GM23338 (cell line): ENCODE results near the gene CEACAM21. TPM values are rescaled to one million over a fixed set of nuclear protein-coding genes. Genes with fewer than 3 reads are reported as not detected.

Experiments used
- ATAC-seq: fragments of 200-7000 bp; cut with Tn5 transposase; 3 replicates; pipeline ENCODE4 v1.9.1; 2020
- DNase-seq: peaks from one replicate; pipeline ENCODE4 v3.0.0-alpha.2; 2015; ENCODE audit warnings: low spot score
- H2AFZ ChIP-seq: fragments of 200-600 bp; sonication (generic); 2 replicates; pipeline ENCODE4 v1.8.0; 2016; ENCODE audit warnings: antibody characterized with exemption, mild to moderate bottlenecking, moderate library complexity
- H3F3A ChIP-seq: fragments of 200-600 bp; sonication (generic); replicated peaks from 2 replicates; pipeline ENCODE4 v1.8.0; 2017; ENCODE audit warnings: antibody characterized with exemption, mixed run types, low read depth
- H3K27ac ChIP-seq: fragments of 200-600 bp; sonication (generic); 2 replicates; pipeline ENCODE4 v1.6.1; 2016; ENCODE audit warnings: low read depth
- H3K27me3 ChIP-seq: fragments of 200-600 bp; sonication (generic); 2 replicates; pipeline ENCODE4 v1.8.0; 2016; ENCODE audit warnings: mild to moderate bottlenecking, mixed run types, moderate library complexity; ENCODE audit not compliant: insufficient read depth
- H3K36me3 ChIP-seq: fragments of 200-600 bp; sonication (generic); 2 replicates; pipeline ENCODE4 v1.8.0; 2016; ENCODE audit warnings: mild to moderate bottlenecking; ENCODE audit not compliant: insufficient read depth
- H3K4me1 ChIP-seq: fragments of 200-600 bp; sonication (generic); 2 replicates; pipeline ENCODE4 v1.8.0; 2016; ENCODE audit warnings: mild to moderate bottlenecking, moderate library complexity; ENCODE audit not compliant: insufficient read depth
- H3K4me2 ChIP-seq: fragments of 200-600 bp; sonication (generic); 2 replicates; pipeline ENCODE4 v1.7.1; 2017; ENCODE audit warnings: mixed run types
- H3K4me3 ChIP-seq: fragments of 200-600 bp; sonication (generic); 2 replicates; pipeline ENCODE4 v1.6.1; 2016; ENCODE audit warnings: mixed run types
- H3K79me2 ChIP-seq: fragments of 200-600 bp; sonication (generic); replicated peaks from 2 replicates; pipeline ENCODE4 v1.8.0; 2017; ENCODE audit warnings: mild to moderate bottlenecking; ENCODE audit not compliant: insufficient read depth
- H3K9me2 ChIP-seq: fragments of 200-600 bp; sonication (generic); 2 replicates; pipeline ENCODE4 v1.8.0; 2017; ENCODE audit not compliant: insufficient read depth
- H4K20me1 ChIP-seq: fragments of 200-600 bp; sonication (generic); replicated peaks from 2 replicates; pipeline ENCODE4 v1.8.0; 2017; ENCODE audit warnings: mild to moderate bottlenecking; ENCODE audit not compliant: insufficient read depth
- H3K27ac Mint-ChIP-seq: 2 replicates; pipeline ENCODE4 v1.8.0; 2020; ENCODE audit warnings: inconsistent platforms, mild to moderate bottlenecking, moderate library complexity, mixed read lengths
- H3K27me3 Mint-ChIP-seq: 3 replicates; pipeline ENCODE4 v1.8.0; 2022; ENCODE audit warnings: low read depth, mild to moderate bottlenecking, moderate library complexity, mixed read lengths, inconsistent platforms; ENCODE audit not compliant: insufficient read depth, poor library complexity
- H3K36me3 Mint-ChIP-seq: 3 replicates; pipeline ENCODE4 v1.8.0; 2021; ENCODE audit warnings: low read depth, mild to moderate bottlenecking, inconsistent platforms, moderate library complexity, mixed read lengths
- H3K4me1 Mint-ChIP-seq: 3 replicates; pipeline ENCODE4 v1.8.0; 2020; ENCODE audit warnings: mild to moderate bottlenecking, inconsistent platforms, mixed read lengths
- H3K4me3 Mint-ChIP-seq: 3 replicates; pipeline ENCODE4 v1.8.0; 2021; ENCODE audit warnings: moderate library complexity, mild to moderate bottlenecking, inconsistent platforms, mixed read lengths
- H3K9me3 Mint-ChIP-seq: 3 replicates; pipeline ENCODE4 v1.8.0; 2020; ENCODE audit warnings: moderate library complexity, mild to moderate bottlenecking, inconsistent platforms, mixed read lengths
- EZH2 ChIP-seq: fragments of 200-600 bp; sonication (generic); IDR thresholded peaks from one replicate; pipeline ENCODE4 v1.8.0; 2017; ENCODE audit warnings: antibody characterized with exemption, mild to moderate bottlenecking, low read depth; ENCODE audit not compliant: unreplicated experiment
- REST ChIP-seq: IDR thresholded peaks from one replicate; pipeline ENCODE4 v1.6.1; 2018; ENCODE audit warnings: antibody characterized with exemption; ENCODE audit not compliant: unreplicated experiment
- ZNF462 ChIP-seq: fragments of 250-450 bp; sonication (Bioruptor Pico); IDR thresholded peaks from 2 replicates; pipeline ENCODE4 v1.5.0; 2020; ENCODE audit warnings: mild to moderate bottlenecking, moderate library complexity
- polyA plus RNA-seq: library from polyadenylated mRNA; unstranded; fragments of >200 nt; fragmentation: Nextera tagmentation; extraction: Ambion mirVana; gene quantifications from 2 replicates; pipeline ENCODE4 v1.2.1, GENCODE V29; 2016
- total RNA-seq: library from RNA; depleted of rRNA; stranded (reverse); fragments of >200 nt; shearing (Covaris generic); gene quantifications from 2 replicates; pipeline ENCODE4 v1.2.3, GENCODE V29; 2014
- TF ChIP-seq, protein P1 (sequence below), 2 experiments: fragments of 200-600 bp in 1 of 2; sonication (generic) in 1 of 2; conservative IDR thresholded peaks; 2 replicates each; pipeline versions ENCODE4 v1.5.1 to v1.6.1; 2016 to 2017; ENCODE audit warnings: antibody characterized with exemption in 2 of 2, low read depth in 2 of 2, mild to moderate bottlenecking in 2 of 2, moderate library complexity in 1 of 2

The CEACAM21 gene
- total and polyA plus RNA-seq, 2 experiments from 2014 or later: not detected

DNA sequence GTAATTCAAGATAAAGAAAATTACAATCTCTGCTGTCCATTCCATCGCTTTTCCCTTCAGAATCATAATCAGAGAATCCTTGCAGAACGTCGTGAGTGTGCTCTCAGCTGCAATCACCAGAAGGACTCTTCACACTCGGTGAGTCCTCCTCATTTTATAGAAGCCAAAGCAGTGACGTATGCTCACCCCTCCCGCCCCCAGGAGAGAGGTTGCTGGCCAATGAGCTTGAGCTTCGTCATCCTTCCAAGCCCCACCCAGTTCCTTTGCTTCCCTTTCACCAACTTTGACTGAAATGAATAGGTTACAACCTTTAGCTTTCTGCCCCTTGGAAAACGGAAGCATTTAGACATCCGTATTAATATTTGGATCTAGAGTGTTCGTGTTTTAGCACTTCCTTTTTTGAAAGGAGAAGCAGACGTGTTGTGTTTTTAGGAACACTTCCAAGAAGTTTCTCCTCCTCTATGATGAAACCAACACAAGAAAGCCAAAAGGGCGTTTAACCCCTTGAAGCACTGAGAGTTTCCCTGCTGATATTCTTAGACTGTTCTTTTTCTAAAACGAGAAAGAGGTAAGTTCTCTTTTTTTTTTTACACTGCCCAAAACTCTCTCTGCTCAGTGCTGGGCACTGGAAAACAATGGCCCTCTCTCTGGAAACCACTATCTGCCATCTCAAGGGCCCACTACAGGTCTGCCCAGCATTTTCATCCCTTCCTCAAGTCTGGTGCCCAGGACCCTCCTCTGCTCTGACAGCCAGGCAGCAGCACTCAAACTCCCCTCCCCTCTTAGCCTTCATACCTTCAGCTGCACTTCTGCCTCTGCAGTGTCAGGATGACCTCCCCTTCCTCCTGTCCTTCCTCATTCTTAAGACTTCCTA, 44.3 kb upstream of the CEACAM21 start (continued):
- no peak for TF ChIP-seq ZNF462 (CRISPR knock-in tag)
- TF ChIP-seq EZH2: no peak
- no peak for TF ChIP-seq REST

- no peak overlapping the region for H3K27ac ChIP-seq
- TF ChIP-seq, protein P1, sequence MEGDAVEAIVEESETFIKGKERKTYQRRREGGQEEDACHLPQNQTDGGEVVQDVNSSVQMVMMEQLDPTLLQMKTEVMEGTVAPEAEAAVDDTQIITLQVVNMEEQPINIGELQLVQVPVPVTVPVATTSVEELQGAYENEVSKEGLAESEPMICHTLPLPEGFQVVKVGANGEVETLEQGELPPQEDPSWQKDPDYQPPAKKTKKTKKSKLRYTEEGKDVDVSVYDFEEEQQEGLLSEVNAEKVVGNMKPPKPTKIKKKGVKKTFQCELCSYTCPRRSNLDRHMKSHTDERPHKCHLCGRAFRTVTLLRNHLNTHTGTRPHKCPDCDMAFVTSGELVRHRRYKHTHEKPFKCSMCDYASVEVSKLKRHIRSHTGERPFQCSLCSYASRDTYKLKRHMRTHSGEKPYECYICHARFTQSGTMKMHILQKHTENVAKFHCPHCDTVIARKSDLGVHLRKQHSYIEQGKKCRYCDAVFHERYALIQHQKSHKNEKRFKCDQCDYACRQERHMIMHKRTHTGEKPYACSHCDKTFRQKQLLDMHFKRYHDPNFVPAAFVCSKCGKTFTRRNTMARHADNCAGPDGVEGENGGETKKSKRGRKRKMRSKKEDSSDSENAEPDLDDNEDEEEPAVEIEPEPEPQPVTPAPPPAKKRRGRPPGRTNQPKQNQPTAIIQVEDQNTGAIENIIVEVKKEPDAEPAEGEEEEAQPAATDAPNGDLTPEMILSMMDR (conservative IDR thresholded peaks at IDR 0.05; ENCODE audit: low read depth in 2 of 2): no peak
Measured at GRCh38 chr19:41532526-41532925, 43.4 kb upstream of the CEACAM21 start.

More at GRCh38 chr19:41532526-41532925, 43.4 kb upstream of the CEACAM21 start:
- Mint-ChIP-seq H3K4me1 (peaks cover 6% of the 10 kb centered on the region), H3K27ac (no peak overlapping the region), H3K4me3 (no peak overlapping the region), H3K36me3 (no peaks in the 10 kb centered on the region), H3K27me3 (peaks cover 9% of the 10 kb centered on the region), H3K9me3 (peaks cover 8% of the 10 kb centered on the region; the same call in 1 of the 3 replicates)
- no peaks in the 10 kb centered on the region for H3K79me2 ChIP-seq
- H3K4me3 ChIP-seq: no peak overlapping the region
- no peak overlapping the region for H3K4me2 ChIP-seq
- H3K27me3 ChIP-seq: no peaks in the 10 kb centered on the region
- H3F3A ChIP-seq: no peaks in the 10 kb centered on the region
- no peaks in the 10 kb centered on the region for H3K4me1 ChIP-seq
- no peaks in the 10 kb centered on the region for H4K20me1 ChIP-seq
- H3K36me3 ChIP-seq: no peaks in the 10 kb centered on the region
- no peak for DNase-seq
- peaks cover 17% of the 10 kb centered on the region for H3K9me2 ChIP-seq
- no peak overlapping the region for H2AFZ ChIP-seq
- ATAC-seq: no peak
